OCI-LY1 (cell line): ENCODE data around the gene DFFA.

ENCODE experiments used
- H2AFZ ChIP-seq: fragments of 200-600 bp; sonication (generic), shearing (Covaris generic); 2 replicates; pipeline ENCODE4 v1.6.0; 2014; ENCODE audit warnings: antibody characterized with exemption, mild to moderate bottlenecking, low read length
- H3F3A ChIP-seq: fragments of 200-600 bp; sonication (generic), shearing (Covaris generic); 2 replicates; pipeline ENCODE4 v1.6.0; 2014; ENCODE audit warnings: mild to moderate bottlenecking, antibody characterized with exemption, low read length, moderate library complexity; ENCODE audit not compliant: insufficient read depth
- H3K27ac ChIP-seq: fragments of 200-600 bp; sonication (generic); 2 replicates; pipeline ENCODE4 v1.5.1; 2014; ENCODE audit warnings: low read length, mixed run types, mild to moderate bottlenecking, low read depth; ENCODE audit not compliant: poor library complexity, severe bottlenecking
- H3K27me3 ChIP-seq: fragments of 200-600 bp; sonication (generic); 2 replicates; pipeline ENCODE4 v1.6.0; 2014; ENCODE audit warnings: antibody characterized with exemption, mild to moderate bottlenecking, low read length, moderate library complexity; ENCODE audit not compliant: insufficient read depth
- H3K36me3 ChIP-seq: fragments of 200-600 bp; sonication (generic); 2 replicates; pipeline ENCODE4 v1.6.1; 2014; ENCODE audit warnings: mild to moderate bottlenecking, antibody characterized with exemption, low read length, moderate library complexity, mixed read lengths; ENCODE audit not compliant: insufficient read depth
- H3K4me1 ChIP-seq: fragments of 200-600 bp; sonication (generic); 2 replicates; pipeline ENCODE4 v1.5.1; 2014; ENCODE audit warnings: mild to moderate bottlenecking, low read length, moderate library complexity; ENCODE audit not compliant: insufficient read depth, severe bottlenecking
- H3K4me2 ChIP-seq: fragments of 200-600 bp; sonication (generic), shearing (Covaris generic); 2 replicates; pipeline ENCODE4 v1.6.1; 2014; ENCODE audit warnings: low read length
- H3K4me3 ChIP-seq: fragments of 200-600 bp; sonication (generic); 2 replicates; pipeline ENCODE4 v1.5.1; 2014; ENCODE audit warnings: low read length, low read depth, mild to moderate bottlenecking, mixed read lengths; ENCODE audit not compliant: poor library complexity, severe bottlenecking
- H3K79me2 ChIP-seq: fragments of 200-600 bp; shearing (Covaris generic); 2 replicates; pipeline ENCODE4 v1.6.1; 2016; ENCODE audit warnings: mixed run types, low read length, mixed read lengths; ENCODE audit not compliant: insufficient read depth
- H3K9ac ChIP-seq: fragments of 200-600 bp; sonication (generic), shearing (Covaris generic); 2 replicates; pipeline ENCODE4 v1.6.1; 2014; ENCODE audit warnings: mild to moderate bottlenecking, low read length, mixed read lengths
- H3K9me2 ChIP-seq: fragments of 200-600 bp; sonication (generic), shearing (Covaris generic); 2 replicates; pipeline ENCODE4 v1.6.1; 2014; ENCODE audit warnings: low read depth, mild to moderate bottlenecking, low read length, mixed read lengths
- H3K9me3 ChIP-seq: fragments of 200-600 bp; shearing (Covaris generic); 2 replicates; pipeline ENCODE4 v1.6.1; 2014; ENCODE audit warnings: low read length, mixed read lengths
- H4K20me1 ChIP-seq: fragments of 200-600 bp; sonication (generic), shearing (Covaris generic); 2 replicates; pipeline ENCODE4 v1.6.0; 2016; ENCODE audit warnings: mild to moderate bottlenecking, low read length; ENCODE audit not compliant: insufficient read depth
- EZH2 ChIP-seq: fragments of 200-600 bp; sonication (generic), shearing (Covaris generic); IDR thresholded peaks from 2 replicates; pipeline ENCODE4 v1.8.0; 2017; ENCODE audit warnings: borderline replicate concordance, mixed run types, mild to moderate bottlenecking, antibody characterized with exemption, low read length, moderate library complexity, mixed read lengths
- TF ChIP-seq, protein P1 (sequence below): fragments of 200-600 bp; sonication (generic), shearing (Covaris generic); IDR thresholded peaks from 2 replicates; pipeline ENCODE4 v1.5.1; 2017; ENCODE audit warnings: mild to moderate bottlenecking, antibody characterized with exemption, low read length, moderate library complexity, mixed read lengths

DFFA gene

GRCh38 chr1:10510520-10511493, 38.5 kb upstream of the DFFA start:
- Histone ChIP-seq H3K27ac (no peak overlapping the region), H3F3A (no peaks in the 10 kb centered on the region), H3K4me1 (peaks cover 12% of the 10 kb centered on the region), H3K36me3 (no peaks in the 10 kb centered on the region; the same call in 1 of the 2 replicates), H3K4me3 (no peak overlapping the region), H3K9me3 (no peaks in the 10 kb centered on the region), H3K79me2 (no peaks in the 10 kb centered on the region), H3K27me3 (no peaks in the 10 kb centered on the region), H3K9ac (no peak overlapping the region), H4K20me1 (peaks cover 9% of the 10 kb centered on the region), H3K9me2 (no peaks in the 10 kb centered on the region), H3K4me2 (no peak overlapping the region), H2AFZ (no peak overlapping the region)
- TF ChIP-seq, protein P1, sequence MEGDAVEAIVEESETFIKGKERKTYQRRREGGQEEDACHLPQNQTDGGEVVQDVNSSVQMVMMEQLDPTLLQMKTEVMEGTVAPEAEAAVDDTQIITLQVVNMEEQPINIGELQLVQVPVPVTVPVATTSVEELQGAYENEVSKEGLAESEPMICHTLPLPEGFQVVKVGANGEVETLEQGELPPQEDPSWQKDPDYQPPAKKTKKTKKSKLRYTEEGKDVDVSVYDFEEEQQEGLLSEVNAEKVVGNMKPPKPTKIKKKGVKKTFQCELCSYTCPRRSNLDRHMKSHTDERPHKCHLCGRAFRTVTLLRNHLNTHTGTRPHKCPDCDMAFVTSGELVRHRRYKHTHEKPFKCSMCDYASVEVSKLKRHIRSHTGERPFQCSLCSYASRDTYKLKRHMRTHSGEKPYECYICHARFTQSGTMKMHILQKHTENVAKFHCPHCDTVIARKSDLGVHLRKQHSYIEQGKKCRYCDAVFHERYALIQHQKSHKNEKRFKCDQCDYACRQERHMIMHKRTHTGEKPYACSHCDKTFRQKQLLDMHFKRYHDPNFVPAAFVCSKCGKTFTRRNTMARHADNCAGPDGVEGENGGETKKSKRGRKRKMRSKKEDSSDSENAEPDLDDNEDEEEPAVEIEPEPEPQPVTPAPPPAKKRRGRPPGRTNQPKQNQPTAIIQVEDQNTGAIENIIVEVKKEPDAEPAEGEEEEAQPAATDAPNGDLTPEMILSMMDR, result no peak
- no peak for TF ChIP-seq EZH2

- Histone ChIP-seq H3F3A (no peaks in the 10 kb centered on the region), H3K9me3 (no peaks in the 10 kb centered on the region), H3K4me2 (no peak overlapping the region), H3K9ac (no peak overlapping the region), H3K4me3 (no peak overlapping the region), H3K27me3 (no peaks in the 10 kb centered on the region), H4K20me1 (peaks cover 9% of the 10 kb centered on the region), H3K79me2 (no peaks in the 10 kb centered on the region), H3K4me1 (peaks cover 6% of the 10 kb centered on the region), H3K36me3 (no peaks in the 10 kb centered on the region; the same call in 1 of the 2 replicates), H2AFZ (no peak overlapping the region), H3K9me2 (no peaks in the 10 kb centered on the region), H3K27ac (no peak overlapping the region)
- TF ChIP-seq, protein P1, result no peak
- TF ChIP-seq EZH2, result no peak
Measured at GRCh38 chr1:10509809-10510509, 37.6 kb upstream of the DFFA start.

GRCh38 chr1:10508511-10508951, 36.2 kb upstream of the DFFA start:
- peaks cover 5% of the 10 kb centered on the region; the same call in 1 of the 2 replicates for H4K20me1 ChIP-seq
- H3K4me1 ChIP-seq, result peaks cover 6% of the 10 kb centered on the region
- no peak overlapping the region for H3K4me2 ChIP-seq
- H3K4me3 ChIP-seq, result no peak overlapping the region
- TF ChIP-seq, protein P1, result no peak
- TF ChIP-seq EZH2, result no peak
- no peaks in the 10 kb centered on the region for H3K79me2 ChIP-seq
- no peak overlapping the region for H3K27ac ChIP-seq
- H3K9me3 ChIP-seq, result no peaks in the 10 kb centered on the region
- no peaks in the 10 kb centered on the region for H3K27me3 ChIP-seq
- no peak overlapping the region for H2AFZ ChIP-seq
- no peaks in the 10 kb centered on the region for H3F3A ChIP-seq
- no peaks in the 10 kb centered on the region for H3K9me2 ChIP-seq
- no peaks in the 10 kb centered on the region; the same call in 1 of the 2 replicates for H3K36me3 ChIP-seq
- no peak overlapping the region for H3K9ac ChIP-seq
